ENCODE data around the gene TTC21A. TPM values are rescaled to one million over a fixed set of nuclear protein-coding genes. Genes with fewer than 3 reads are reported as not detected.
A peak's percentile ranks its signal among the peaks of the same experiment; 100 is the strongest.
"Not testable (repeated sequence)": the region's sequence is repeated elsewhere in the genome, so short reads cannot be mapped to it uniquely, and the experiment has no call there.

TTC21A gene
- total RNA-seq, 1 experiment from 2014 or later = 2.3 TPM

- no peak for DNase-seq (ENCODE audit: low spot score)
These were observed 42.1 kb downstream of the TTC21A start for GRCh38 chr3:39149498-39150147.

- no peak for DNase-seq (ENCODE audit: low spot score)
These were observed 42.8 kb downstream of the TTC21A start for GRCh38 chr3:39150148-39150802.

- peak; percentile 98 for DNase-seq (ENCODE audit: low spot score)
These were observed 43.5 kb downstream of the TTC21A start for GRCh38 chr3:39150803-39151631.

- DNase-seq (ENCODE audit: low spot score) = no peak
These were observed 46.4 kb downstream of the TTC21A start for GRCh38 chr3:39153977-39154279.

- peak; percentile 41 for DNase-seq (ENCODE audit: low spot score)
These were observed 47.0 kb downstream of the TTC21A start for GRCh38 chr3:39154280-39155021.

- no peak for DNase-seq (ENCODE audit: low spot score)
These were observed 48.9 kb downstream of the TTC21A start for GRCh38 chr3:39156421-39156820.

GRCh38 chr3:39157359-39157758 lies 49.9 kb downstream of the TTC21A start:
- DNase-seq (ENCODE audit: low spot score) = no peak

- no peak for DNase-seq (ENCODE audit: low spot score)
These were observed 50.8 kb downstream of the TTC21A start for GRCh38 chr3:39158148-39158715.

- DNase-seq (ENCODE audit: low spot score) = no peak
These were observed 56.9 kb downstream of the TTC21A start for GRCh38 chr3:39164414-39164813.

- DNase-seq (ENCODE audit: low spot score) = no peak
These were observed 58.0 kb downstream of the TTC21A start for GRCh38 chr3:39165518-39165917.

GRCh38 chr3:39166134-39166710 lies 58.7 kb downstream of the TTC21A start:
- peak; percentile 99 for DNase-seq (ENCODE audit: low spot score)

- peak; percentile 89 for DNase-seq (ENCODE audit: low spot score)
These were observed 59.6 kb downstream of the TTC21A start for GRCh38 chr3:39166932-39167532.

- no peak for DNase-seq (ENCODE audit: low spot score)
These were observed 60.8 kb downstream of the TTC21A start for GRCh38 chr3:39168156-39168780.

- no peak for DNase-seq (ENCODE audit: low spot score)
These were observed 62.2 kb downstream of the TTC21A start for GRCh38 chr3:39169712-39170111.

- DNase-seq (ENCODE audit: low spot score) = no peak
These were observed 63.0 kb downstream of the TTC21A start for GRCh38 chr3:39170461-39170860.

- not testable (repeated sequence) for DNase-seq (ENCODE audit: low spot score)
These were observed 63.4 kb downstream of the TTC21A start for GRCh38 chr3:39170877-39171276.

GRCh38 chr3:39171860-39172259 lies 64.4 kb downstream of the TTC21A start:
- DNase-seq (ENCODE audit: low spot score) = no peak

- DNase-seq (ENCODE audit: low spot score) = no peak
These were observed 66.0 kb downstream of the TTC21A start for GRCh38 chr3:39173318-39174125.

- no peak for DNase-seq (ENCODE audit: low spot score)
These were observed 68.7 kb downstream of the TTC21A start for GRCh38 chr3:39176025-39176714.

Data from A172 (cell line).